ENCODE measurements around the gene ZRANB3.

DNA sequence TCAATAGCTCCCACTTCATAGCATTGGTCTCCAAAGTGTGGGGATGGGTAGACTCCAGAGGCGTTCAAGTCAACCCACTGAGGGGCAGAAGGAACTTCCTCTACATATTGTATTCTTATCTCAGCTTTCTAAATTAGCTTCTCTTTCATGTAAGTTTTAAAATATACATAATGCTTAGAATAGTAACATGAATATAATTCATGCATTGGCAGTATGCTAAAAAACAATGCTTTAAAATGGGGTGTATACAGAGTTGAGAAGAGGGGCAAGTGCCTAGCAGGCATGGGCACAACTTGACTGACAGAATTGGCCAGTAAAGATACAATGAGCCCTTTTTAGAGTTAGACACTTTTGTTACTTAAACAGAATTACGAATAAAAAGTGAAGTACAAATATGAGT, 212.2 kb downstream of the ZRANB3 start:
- TF ChIP-seq POLR2AphosphoS5 (IDR thresholded peaks at IDR 0.05; ENCODE audit: low read depth, low read length), result no peak
- no peak for TF ChIP-seq TAF1 (IDR thresholded peaks at IDR 0.05; ENCODE audit: borderline replicate concordance, insufficient read depth, low read length)
- TF ChIP-seq, protein P1, sequence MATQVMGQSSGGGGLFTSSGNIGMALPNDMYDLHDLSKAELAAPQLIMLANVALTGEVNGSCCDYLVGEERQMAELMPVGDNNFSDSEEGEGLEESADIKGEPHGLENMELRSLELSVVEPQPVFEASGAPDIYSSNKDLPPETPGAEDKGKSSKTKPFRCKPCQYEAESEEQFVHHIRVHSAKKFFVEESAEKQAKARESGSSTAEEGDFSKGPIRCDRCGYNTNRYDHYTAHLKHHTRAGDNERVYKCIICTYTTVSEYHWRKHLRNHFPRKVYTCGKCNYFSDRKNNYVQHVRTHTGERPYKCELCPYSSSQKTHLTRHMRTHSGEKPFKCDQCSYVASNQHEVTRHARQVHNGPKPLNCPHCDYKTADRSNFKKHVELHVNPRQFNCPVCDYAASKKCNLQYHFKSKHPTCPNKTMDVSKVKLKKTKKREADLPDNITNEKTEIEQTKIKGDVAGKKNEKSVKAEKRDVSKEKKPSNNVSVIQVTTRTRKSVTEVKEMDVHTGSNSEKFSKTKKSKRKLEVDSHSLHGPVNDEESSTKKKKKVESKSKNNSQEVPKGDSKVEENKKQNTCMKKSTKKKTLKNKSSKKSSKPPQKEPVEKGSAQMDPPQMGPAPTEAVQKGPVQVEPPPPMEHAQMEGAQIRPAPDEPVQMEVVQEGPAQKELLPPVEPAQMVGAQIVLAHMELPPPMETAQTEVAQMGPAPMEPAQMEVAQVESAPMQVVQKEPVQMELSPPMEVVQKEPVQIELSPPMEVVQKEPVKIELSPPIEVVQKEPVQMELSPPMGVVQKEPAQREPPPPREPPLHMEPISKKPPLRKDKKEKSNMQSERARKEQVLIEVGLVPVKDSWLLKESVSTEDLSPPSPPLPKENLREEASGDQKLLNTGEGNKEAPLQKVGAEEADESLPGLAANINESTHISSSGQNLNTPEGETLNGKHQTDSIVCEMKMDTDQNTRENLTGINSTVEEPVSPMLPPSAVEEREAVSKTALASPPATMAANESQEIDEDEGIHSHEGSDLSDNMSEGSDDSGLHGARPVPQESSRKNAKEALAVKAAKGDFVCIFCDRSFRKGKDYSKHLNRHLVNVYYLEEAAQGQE (IDR thresholded peaks at IDR 0.05; ENCODE audit: insufficient read depth in 1 of 2, low read depth in 2 of 2, low read length in 2 of 2), result no peak

Data from PFSK-1 (cell line).